Measurements from ENCODE around the gene IFT88. TPM values are rescaled to one million over a fixed set of nuclear protein-coding genes. Genes with fewer than 3 reads are reported as not detected.
"Not testable (repeated sequence)": the region's sequence is repeated elsewhere in the genome, so short reads cannot be mapped to it uniquely, and the experiment has no call there.

The IFT88 gene
- total and polyA plus RNA-seq, 8 donors: 2.3 to 68.3 (median 6.7) TPM

- WGBS, 5 donors: 76 to 94% (median 83%) methylated on average over 2 of the region's 2 CpGs
- H3K9me3 ChIP-seq: no peaks in the 10 kb centered on the region
- intact Hi-C loops (cut with DNase I; ENCODE audit: low total_unique reads): no loop called here
- TF ChIP-seq POLR2A (IDR thresholded peaks at IDR 0.05) (no peak), POLR2AphosphoS5 (IDR thresholded peaks at IDR 0.05) (no peak), CTCF (IDR thresholded peaks at IDR 0.05) (no peak), EP300 (IDR thresholded peaks at IDR 0.05) (no peak)
- H3K27me3 ChIP-seq: no peaks in the 10 kb centered on the region
- H3K36me3 ChIP-seq: peaks cover 0 to 43% (median 24%) of the 10 kb centered on the region in 4 donors
- H3K4me3 ChIP-seq: no peak overlapping the region
- H3K27ac ChIP-seq: no peak overlapping the region
- H3K4me1 ChIP-seq: no peaks in the 10 kb centered on the region
- no peak for DNase-seq
Measured at GRCh38 chr13:20676213-20676612, 109.3 kb downstream of the IFT88 start.

GRCh38 chr13:20678606-20679005 is 111.6 kb downstream of the IFT88 start:
- H3K4me1 ChIP-seq; DNase-seq; H3K9me3 ChIP-seq; intact Hi-C loops (cut with DNase I; ENCODE audit: low total_unique reads); H3K27ac ChIP-seq; H3K27me3 ChIP-seq; H3K4me3 ChIP-seq: not testable (repeated sequence)
- 53 to 93% (median 69%) methylated on average over 7 of the region's 7 CpGs for WGBS, 5 donors
- H3K36me3 ChIP-seq: peaks cover 0 to 20% (median 10%) of the 10 kb centered on the region in 4 donors

GRCh38 chr13:20679879-20680278 is 112.9 kb downstream of the IFT88 start:
- WGBS, 5 donors: 64 to 100% (median 85%) methylated on average over 3 of the region's 3 CpGs
- Histone ChIP-seq H3K27me3 (no peaks in the 10 kb centered on the region), H3K4me3 (no peak overlapping the region), H3K4me1 (no peaks in the 10 kb centered on the region), H3K9me3 (no peaks in the 10 kb centered on the region), H3K27ac (no peak overlapping the region), H3K36me3 (peaks cover 0 to 18% (median 8%) of the 10 kb centered on the region in 4 donors)
- no peak for DNase-seq
- intact Hi-C loops (cut with DNase I; ENCODE audit: low total_unique reads): no loop called here
- TF ChIP-seq POLR2A (IDR thresholded peaks at IDR 0.05) (no peak), CTCF (IDR thresholded peaks at IDR 0.05) (no peak), POLR2AphosphoS5 (IDR thresholded peaks at IDR 0.05) (no peak), EP300 (IDR thresholded peaks at IDR 0.05) (no peak)

GRCh38 chr13:20680416-20681080 is 113.6 kb downstream of the IFT88 start:
- Histone ChIP-seq H3K4me1 (no peaks in the 10 kb centered on the region), H3K27ac (no peak overlapping the region), H3K4me3 (no peak overlapping the region), H3K9me3 (no peaks in the 10 kb centered on the region), H3K36me3 (peaks cover 0 to 18% (median 4%) of the 10 kb centered on the region in 4 donors), H3K27me3 (no peaks in the 10 kb centered on the region)
- WGBS, 5 donors: 88 to 92% (median 90%) methylated on average over 10 of the region's 10 CpGs
- no peak for DNase-seq
- TF ChIP-seq CTCF (IDR thresholded peaks at IDR 0.05) (no peak), EP300 (IDR thresholded peaks at IDR 0.05) (no peak), POLR2A (IDR thresholded peaks at IDR 0.05) (no peak), POLR2AphosphoS5 (IDR thresholded peaks at IDR 0.05) (no peak)
- intact Hi-C loops (cut with DNase I; ENCODE audit: low total_unique reads): no loop called here

GRCh38 chr13:20681481-20681880 is 114.5 kb downstream of the IFT88 start:
- H3K4me1 ChIP-seq; intact Hi-C loops (cut with DNase I; ENCODE audit: low total_unique reads): not testable (repeated sequence)
- WGBS, 5 donors: 54 to 94% (median 81%) methylated on average over 5 of the region's 5 CpGs

More at GRCh38 chr13:20681481-20681880, 114.5 kb downstream of the IFT88 start:
- H3K36me3 ChIP-seq: peaks cover 0 to 18% (median 4%) of the 10 kb centered on the region in 4 donors
- not testable (repeated sequence) for H3K27ac ChIP-seq, H3K27me3 ChIP-seq, H3K4me3 ChIP-seq, DNase-seq, H3K9me3 ChIP-seq

Measured in stomach (tissue), 9 donors.